ENCODE results near the gene QRFP.

Gene QRFP

GRCh38 chr9:130903194-130904069 lies 6.8 kb upstream of the QRFP start:
- DNase-seq = no peak

DNA sequence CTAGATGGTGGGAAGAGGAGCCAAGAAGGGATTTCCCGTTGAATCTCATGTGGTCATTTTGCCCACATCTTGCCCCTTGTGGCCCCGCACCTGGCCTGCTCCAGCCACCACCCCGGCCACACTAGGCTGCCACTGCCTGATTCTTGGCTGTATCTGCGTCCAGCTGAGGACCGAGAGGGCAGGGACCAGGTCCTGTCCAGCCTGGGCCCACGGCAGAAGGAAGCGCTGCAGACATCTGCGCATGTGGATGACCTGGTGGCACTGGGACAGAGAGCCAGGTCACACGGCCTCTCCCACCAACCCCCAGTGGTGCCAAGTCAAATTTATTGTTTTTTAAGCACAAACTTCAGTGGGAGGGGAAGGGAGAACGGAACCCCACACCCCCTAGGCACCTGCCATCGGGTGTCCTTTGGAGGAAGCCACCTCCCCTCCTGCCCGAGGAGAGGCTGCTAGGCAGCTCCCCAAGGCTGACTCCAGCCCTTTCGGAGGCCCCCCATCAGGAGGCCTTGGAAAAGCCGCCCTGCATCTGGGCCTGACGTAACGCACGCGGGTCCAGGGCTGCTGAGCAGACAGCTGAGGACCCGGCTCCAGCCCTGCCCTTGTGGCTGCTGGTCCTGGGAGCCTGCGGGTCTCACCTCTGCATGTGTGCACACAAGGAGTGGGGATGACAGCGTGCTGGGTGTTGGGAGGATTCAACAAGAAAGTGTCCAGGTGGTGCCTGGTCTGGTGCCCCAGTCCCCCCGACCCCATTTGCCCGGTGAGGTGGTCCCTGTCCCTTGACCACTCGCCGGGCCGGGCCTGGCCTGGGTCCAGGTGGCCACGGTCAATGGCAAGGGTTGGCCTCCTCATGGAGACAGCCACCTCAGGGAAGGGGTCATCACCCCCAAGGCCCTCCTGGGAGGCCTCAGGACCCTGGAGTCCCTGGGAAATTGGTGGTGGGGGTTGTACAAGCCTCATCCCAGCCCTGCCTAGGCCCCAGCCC lies 5.9 kb upstream of the QRFP start:
- DNase-seq = no peak

DNA sequence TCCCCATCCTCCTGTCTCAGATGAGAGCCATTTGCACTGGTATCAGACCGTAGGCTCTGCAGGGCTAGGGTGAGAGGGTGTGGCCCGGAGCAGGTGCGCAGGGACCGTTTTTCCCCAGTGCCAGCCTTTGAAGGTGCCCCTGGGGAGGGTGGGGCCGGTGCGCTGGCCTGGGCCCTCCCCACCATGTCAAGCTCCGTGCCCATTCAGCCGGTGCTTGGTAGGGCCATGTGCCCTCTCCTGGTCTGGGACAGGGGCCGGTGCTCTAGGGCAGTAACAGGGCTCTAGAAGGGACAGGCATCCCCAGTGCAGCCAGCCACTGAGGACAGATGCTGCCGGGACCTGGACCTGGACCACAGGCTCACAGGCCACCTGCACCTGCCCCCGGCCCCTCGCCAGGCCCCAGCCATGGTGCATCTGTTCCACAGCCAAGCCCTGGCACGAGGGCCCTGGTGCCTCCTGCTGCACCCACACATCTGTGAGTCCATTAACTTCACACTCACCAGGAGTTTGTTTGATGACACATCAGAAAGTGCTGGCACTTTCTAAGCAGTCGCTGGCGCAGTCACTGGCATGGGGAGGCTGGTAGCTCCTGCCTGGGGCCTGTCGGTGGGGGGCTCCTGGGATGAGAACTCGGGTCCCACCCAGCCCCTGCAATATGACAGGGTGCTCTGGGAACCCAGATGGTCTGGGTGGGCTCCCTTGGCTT lies 5.0 kb upstream of the QRFP start:
- DNase-seq = no peak

- DNase-seq = no peak
Observed at GRCh38 chr9:130900701-130901497, 4.3 kb upstream of the QRFP start.

DNA sequence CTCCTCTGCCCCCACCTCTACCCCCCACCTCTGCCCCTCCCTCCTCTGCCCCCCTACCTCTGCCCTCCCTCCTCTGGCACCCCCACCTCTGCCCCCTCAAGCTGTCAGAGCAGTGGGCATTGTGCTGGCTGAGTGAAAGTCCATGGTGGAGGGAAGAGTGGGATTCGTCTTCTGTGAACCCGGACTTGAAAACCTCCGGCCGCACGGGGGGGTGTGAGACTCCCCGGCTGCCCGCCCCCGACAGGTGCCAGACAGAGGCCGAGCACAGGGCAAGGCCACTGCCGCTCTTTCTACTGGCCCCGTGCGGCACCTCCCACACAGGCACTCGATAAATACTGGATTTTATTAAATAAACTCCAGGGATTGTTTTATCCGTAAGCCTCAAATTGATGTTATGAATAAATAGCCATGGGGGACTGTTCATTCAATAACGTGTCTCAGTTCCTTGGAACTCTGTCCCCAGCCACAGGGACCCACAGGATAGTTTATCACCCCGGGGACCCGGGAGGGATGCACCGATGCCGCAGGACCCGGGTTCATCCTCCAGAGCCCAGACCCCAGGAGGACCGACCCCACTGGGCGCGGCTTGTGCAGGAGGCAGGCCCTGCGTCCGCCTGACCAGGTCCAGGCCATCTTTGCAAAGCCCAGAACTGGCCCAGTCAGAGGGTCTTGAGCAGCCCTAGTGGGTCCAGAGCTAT lies 2.6 kb upstream of the QRFP start:
- DNase-seq = no peak

- no peak for DNase-seq
Observed at GRCh38 chr9:130898552-130898852, 1.9 kb upstream of the QRFP start.

DNA sequence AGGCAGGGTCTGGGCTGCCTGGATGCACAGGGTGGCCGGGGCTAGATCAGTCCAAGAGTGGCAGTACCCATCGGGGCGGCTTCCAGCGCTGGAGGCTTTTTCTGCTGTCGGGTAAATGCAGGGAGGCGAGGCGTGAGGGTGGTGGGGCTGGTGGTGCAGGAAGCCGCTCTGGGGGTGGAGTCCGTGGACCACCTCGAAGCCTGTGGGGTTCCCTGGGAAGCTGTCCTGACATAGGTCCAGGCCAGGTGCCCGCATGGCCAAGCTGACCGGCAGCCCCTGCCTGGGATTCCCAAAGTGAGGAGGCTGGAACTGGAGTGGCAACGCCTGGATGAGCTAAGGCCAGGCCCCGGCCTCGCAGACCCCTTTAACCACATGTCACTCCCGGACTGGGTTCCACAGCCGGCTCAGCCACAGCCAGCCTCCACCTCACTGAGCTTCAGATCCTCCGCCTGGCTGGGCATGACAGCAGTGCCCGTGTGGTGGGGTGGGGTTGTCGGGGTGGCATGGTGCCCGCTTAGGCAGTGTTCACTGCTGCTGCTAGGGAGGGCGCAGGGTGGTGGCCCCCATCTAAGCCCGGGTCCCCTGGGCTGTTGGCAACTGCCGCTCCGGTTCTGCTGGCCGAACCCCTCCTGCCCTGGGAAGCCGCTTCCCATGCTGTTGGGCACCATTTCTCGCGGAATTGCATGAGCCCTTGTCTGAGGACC lies 1.4 kb upstream of the QRFP start:
- DNase-seq = no peak

DNA sequence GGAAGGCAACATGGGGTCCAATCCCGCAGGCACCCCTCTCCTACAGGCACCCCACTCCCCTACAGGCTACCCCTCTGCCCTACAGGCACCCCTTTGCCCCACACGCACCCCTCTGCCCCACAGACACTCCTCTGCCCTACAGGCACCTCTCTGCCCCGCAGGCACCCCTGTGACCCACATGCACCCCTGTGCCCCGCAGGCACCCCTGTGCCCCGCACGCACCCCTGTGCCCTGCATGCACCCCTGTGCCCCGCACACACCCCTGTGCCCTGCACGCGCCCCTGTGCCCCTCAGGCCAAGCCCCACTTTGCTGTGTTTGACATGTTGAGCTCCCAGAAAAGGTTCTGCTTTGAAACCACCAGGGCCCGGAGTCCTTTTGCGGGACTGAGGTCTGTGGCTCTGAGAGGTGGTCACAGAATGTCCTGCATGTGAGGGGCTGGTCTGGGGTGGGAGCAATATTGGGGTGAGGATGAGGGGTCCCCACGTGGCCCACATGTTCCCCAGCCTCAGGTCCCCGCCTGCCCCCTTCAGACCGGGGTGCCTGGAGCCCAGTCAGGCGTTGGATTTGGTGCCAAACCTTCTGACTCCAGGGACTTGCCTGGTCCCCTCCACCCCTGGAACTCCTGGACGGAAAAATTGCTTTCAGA lies 616 bp upstream of the QRFP start:
- no peak for DNase-seq

DNA sequence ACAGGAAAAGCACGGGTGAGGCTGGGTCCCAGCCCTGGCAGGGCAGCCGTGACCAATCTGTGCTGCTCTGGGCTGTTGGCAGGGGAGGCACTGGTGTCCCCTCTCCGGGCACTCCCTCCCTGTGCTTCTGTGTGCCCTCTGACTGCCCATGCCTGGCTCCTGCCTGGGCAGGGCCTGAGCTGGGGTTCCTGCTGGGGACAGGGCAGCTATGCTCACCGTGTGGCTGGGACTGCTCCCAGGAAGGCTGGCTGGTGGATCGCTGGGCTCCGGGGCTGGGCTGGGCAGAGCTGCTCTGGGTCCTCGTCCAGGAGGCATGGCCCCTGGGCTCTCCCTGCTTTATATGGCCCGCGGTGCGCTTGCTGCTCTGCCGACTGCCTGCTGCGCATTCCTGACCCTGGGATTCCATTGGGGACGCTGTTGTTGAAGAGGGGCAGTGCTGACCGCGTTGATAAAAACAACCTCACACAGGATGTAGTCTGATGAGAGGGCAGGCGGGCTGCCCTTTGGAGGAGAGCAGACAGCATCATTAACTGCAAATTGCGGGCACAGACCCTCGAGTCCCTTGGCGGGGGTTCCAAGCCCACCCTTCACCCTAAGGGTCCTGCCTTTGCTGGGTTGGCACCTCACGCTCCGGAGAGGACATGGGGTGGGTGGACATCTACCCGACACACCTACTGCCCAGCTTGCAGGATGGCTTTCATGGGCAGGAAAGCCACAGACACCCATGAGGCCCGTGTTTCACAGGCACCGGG lies 955 bp downstream of the QRFP start:
- no peak for DNase-seq

- DNase-seq = no peak
Observed at GRCh38 chr9:130895038-130895437, 1.6 kb downstream of the QRFP start.

GRCh38 chr9:130894546-130894945 lies 2.1 kb downstream of the QRFP start:
- DNase-seq = no peak

DNA sequence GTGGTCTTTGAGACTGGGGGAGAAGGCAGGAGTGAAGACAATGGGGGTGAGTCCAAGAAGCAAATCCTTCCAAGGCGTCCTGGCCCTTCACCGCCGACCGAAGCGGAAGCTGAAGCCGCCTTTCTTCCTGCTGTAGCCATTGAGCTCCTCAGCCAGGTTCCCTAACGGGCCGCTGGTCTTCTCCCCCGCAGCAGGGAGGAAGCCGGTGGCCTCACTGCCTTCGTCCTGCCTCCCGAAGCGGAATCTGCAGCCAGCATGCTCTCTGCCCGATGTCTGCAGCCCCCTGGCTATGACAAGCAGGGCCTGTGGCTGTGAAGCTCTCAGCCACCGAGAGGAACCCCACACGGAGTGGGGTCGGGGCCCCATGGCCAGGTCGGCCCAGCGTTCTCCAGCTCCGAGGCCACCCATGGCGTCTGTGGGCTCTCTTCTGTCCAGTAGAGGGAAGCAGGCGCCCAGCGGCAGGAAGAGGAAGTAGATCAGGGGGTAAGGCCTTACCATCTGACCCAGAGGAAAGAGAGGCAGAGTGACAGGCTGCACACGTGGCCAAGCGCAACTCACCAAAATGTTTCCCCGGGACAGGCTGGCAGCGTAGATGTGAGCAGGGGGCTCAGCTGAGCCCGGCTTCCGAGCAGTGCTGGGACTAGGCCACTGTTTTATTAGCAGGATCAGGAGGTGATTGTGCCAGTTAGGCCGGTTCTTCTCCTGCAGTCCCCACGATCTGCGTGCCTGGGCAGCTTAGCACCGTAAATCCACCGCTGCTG lies 3.1 kb downstream of the QRFP start:
- DNase-seq = peak; percentile 9

GRCh38 chr9:130892477-130893304 lies 3.9 kb downstream of the QRFP start:
- DNase-seq = no peak

- DNase-seq = no peak
Observed at GRCh38 chr9:130891688-130892476, 4.7 kb downstream of the QRFP start.

- no peak for DNase-seq
Observed at GRCh38 chr9:130890870-130891687, 5.5 kb downstream of the QRFP start.

DNA sequence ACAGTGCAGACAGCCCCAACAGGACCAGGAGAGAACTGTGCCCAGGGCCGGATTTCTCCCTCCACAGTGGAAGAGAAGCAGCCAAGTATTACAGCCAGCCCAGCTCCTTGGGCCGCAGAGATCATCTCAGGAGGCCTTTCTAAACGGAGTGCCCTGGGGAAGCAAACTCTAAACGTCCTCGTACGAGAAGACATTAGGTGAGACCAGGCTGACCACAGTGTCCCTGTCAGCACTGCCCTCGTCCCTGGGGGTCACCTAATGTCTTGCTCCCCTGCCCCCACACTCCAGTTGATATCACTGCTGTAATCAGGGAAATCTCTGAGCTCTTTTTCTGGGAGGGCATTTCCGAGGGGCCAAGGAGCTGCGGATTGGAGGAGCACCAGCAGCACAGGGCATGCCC lies 6.5 kb downstream of the QRFP start:
- DNase-seq = no peak
